HG03066 (cell line): ENCODE data around the gene CMTR1.
"Not testable (repeated sequence)": the region's sequence is repeated elsewhere in the genome, so short reads cannot be mapped to it uniquely, and the experiment has no call there.

Source experiments
- ATAC-seq: cut with Tn5 transposase; IDR thresholded peaks from one replicate; pipeline ENCODE4 v1.9.1; 2021; ENCODE audit warnings: low read depth; ENCODE audit not compliant: unreplicated experiment

The CMTR1 gene

DNA sequence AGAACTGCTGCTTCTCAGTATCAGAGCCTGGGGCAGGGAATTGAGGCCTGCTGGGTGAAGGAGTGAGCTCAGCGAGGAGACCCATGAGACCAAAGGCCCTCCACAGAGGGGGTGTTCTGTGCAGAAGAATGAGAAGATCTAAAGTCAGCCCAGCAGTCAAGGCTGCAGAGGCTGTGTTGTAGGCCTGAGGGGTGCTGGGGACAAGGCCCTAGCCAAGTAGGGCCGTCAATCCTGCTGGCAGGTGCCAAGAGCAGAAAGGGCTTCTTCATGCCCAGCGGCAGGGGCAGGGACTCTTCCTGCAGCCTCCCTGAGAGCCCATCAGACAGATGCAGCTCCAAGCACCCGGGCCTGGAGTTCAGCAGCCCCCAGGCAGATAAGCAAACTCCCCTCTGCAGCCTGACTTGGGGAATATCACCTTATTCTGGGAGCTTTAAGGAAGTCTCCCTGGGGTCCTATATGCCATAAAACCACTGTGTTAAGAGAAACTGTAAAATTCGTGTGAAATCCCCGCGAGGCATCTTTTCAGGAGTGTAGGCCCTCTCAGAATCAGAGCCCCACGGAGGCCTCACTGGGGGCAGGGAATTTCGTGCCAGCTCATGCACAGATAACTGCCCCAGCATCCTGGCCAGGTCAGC lies 57.6 kb downstream of the CMTR1 start:
- ATAC-seq = no peak

DNA sequence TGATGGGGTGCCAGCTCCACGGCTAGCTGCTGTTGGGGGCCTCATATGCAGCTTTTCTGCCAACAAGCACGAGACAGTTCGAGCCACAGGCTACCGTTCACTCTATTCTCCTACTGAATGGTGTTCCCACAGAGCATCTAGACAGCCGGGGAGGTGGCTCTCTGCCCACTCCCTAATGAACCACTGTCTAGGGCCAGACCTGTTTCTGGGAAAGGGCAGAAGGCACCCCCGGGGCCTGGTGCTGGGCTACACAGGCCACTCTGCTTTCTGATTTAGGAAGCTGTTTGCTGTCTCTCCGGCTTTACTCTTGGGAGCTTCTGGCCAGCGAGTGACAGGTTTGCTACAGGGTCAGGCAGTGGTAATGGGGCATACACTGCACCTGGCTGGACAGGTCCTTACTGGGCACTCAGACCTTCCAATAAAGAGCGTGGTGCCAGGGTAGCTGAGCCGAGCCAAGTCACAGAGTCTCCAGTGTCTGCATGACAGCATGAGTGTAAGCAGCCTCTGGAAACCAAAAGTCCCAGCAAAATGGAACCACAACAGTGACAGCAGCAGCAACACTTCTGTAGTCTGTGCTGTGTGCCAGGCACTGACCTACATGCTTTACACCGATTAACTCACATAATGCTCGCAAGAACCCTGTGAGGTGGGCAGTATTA lies 58.3 kb downstream of the CMTR1 start:
- no peak for ATAC-seq

DNA sequence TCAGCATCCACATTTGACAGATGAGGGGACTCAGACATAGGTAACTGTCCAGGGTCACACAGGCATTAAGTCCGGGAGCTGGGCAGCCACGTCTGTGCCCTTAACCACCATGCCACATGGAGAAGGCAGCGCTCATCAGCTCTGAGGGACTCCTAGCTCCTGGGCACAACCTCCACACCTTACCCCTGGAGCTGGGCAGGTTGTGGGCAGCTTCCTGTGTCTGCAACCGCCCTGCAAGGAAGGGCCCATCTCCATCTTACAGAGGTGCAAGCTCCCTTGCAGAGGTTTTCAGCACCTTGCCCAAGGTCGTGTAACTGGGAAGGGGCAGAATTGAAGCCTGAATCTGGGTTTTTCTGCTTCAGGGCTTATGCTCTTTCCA lies 58.8 kb downstream of the CMTR1 start:
- no peak for ATAC-seq

DNA sequence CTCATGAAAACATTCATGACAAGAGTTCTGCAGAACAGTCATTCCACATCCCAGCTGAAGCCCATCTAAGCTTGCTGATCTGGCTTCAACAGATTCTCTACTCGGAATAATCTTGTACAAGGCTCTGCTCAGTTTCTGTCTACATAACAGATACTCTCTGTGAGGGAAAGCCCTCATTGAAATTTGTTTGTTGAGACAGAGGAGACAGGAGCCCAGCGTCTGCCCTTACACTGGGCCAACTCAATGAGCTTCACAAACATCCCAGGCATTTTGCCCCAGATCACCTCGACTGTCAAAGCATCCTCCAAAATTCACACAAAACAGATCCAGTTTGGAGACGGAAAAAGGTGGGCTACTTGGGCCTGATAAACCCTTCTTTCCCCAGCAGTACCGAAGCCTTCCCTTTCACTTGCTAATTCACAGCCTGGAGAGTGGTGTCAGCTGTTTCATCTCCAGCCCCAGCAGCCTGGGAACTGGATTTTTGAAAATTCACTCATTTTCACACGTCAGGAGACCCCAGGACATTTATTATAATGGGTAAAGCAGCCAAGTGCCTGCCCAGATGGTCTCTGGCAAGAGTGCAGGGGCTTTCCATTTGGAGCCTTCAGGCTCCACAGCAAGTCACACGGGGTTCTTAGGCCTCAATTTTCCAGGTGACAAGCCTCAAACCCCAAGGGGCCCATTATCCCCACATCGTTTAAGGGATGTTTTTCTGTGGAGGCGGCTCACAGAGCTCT lies 59.4 kb downstream of the CMTR1 start:
- ATAC-seq = no peak

DNA sequence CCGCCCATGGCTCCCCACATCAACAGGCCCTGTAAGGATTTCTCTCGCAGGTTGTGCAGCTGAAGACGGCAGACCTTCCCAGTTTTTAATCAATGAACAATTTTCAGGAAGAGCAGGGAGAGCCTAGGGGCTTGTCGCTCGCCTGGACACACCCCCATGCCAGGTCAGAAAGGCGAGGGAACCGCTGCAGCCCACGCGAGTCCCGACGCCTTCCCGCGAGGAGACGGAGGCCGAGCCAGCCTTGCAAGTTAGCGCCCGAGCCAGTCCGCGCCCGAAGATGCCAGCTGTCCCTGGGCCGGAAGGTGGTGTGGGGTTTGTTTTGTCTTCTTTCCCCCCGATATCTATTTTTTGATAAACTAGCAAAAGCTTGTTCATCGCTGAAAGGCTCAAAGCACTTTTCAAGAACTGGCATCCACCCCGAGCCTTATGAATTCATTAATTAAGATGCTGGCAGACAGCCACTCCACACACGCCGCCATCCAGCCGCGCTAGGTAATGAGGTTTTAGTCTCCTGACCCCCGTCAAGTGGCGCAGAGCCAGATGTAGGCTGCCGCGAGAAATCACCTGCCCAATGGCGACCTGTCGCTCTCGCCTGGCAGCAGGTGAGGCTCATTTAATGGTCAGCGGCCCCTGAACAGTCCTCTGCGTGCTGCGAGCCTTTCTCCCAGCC lies 60.1 kb downstream of the CMTR1 start:
- no peak for ATAC-seq

DNA sequence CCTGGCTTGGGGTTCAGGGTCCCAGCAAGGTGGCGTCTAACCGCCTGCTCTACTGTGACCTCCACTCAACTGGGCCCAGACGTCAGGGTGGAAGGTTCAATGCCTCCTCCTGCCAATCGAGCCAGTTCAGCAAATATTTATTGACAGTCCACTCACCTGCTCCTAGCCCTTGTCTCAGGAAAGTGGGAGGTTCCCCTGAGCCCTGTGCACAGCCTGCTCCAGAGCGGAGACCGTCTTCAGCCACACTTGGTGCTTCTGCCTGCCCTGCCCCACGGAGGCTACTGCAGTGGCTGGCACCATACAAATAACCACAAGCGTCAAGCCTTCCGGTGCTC lies 60.6 kb downstream of the CMTR1 start:
- ATAC-seq = no peak

DNA sequence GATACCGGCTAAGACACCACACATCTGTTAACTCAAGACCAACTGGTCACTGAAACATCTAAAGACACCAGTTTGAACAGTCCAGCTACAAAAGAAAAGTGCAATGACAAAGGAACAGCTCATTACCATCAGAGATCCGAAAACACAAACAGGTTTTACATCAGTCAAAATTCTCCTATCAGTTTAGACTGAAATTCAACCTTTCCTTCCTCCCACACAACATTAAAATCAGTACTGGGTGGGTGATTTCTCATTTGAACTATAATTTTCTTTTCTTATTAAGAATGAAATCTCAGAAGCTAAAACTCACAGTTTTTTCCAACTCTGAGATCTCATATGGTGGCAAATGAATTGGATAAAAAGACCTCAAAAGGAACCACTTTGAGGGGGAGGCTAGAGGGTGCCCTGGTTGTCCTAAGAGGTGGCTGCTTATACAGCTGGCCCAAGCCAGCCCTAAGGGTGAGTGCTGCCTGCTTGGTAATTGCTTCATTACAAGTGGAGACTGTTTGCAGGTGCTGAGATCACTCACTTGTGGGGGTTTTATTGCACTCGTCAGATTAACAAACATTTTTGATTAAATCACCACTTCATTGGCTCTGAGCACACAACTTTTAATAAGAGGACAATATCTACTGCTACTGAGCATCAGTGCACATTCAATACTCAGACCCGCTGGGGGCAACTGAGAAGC lies 62.4 kb downstream of the CMTR1 start:
- no peak for ATAC-seq

DNA sequence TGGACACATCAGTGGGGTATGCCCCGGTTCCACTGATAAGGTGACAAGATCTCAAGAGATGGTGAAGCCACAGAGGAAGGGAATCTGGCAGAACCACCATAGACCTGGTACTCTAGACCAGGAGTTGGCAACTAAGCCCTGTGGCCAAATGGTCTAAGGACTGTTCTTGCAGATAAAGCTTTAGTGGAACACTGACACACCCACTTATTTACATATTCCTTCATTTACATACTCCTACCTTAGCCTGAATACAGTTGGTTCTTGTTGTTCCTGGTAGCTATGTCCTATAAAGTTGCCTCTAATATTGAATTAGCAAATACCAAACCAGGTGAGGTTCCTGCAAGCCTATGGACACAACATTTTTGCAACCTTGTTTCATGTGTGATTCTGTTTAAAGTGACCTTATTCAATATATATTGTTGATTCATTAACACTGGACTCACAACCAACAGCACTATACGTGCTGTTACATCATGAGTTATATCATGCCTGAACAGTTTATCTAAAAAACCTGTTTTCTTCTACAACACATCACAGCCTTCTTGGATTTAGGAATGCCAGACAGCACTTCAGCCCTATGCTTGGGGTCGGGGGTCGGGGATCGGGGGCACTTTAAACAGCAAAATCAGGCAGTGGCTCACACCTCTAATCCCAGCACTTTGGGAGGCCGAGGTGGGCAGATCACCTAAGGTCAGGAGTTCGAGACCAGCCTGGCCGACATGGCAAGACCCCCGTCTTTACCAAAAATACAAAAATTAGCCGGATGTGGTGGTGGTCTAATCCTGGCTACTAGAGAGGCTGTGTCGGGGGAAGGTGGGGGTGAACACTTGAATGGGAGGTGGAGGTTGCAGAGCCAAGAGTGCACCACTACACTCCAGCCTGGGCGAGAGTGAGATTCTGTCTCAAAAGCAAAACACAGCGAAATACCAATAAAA lies 64.2 kb downstream of the CMTR1 start:
- no peak for ATAC-seq

DNA sequence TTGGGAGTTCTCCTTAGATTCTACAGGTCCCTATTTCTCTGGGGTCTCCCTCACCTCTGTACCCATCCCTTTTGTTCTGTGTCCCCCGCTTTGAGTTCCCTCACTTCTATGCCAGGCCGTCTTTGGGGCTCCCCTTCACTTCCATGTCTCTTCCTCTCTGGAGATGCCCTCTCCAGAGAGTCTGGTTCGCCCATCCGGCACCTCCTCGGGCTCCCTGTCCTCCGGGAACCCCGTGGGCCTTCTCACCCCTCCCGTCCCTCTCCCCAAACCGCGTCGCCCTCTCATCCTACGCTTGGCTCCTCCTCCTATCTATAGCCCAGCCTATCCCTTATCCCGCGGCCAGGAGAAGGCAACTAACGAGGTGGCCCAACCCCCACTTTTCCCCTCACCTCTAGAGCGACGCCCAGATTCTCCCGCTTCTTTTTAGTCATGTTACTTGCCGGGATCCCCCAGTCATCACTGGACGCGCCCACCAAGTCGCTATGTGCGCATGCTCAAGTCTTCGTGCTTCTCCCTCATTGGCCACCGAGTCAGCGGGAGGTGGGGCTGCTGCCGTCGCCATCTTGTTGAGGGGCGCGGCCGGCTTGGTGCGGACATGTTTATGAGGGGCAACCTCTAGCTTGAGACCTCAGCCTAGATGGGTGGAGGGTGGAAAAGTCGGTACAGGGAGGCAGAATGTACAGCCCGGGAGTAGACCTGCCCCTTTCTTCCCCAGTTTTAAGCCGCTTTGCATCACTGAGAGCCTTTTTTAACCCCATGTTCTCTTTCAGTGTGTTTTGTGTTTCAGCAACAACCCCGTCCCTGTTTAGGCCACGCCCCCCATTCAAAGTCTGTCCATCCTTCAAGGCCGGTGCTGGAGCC lies 66.6 kb downstream of the CMTR1 start, which contains the start of gene CCDC167:
TSS of gene CCDC167 (minus strand) at position 461 of the 861 bp plus-strand sequence. CDS start at position 431, 30 bp downstream.
- peak; percentile 81 for ATAC-seq

DNA sequence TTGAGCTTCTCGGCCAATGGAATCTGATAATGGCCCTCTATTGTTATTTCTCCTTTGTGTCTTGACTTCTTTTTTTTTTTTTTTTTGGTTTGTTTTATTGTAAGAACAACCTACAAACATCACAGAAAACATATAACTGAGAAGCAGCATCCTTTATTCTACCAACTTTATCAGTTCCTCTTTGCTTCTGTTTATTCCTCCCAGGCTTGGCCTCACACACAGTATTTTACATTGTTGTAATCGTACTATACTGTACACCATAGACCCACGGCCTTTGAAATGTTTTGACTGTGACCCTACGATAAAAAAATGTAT lies 67.2 kb downstream of the CMTR1 start:
- no peak for ATAC-seq

DNA sequence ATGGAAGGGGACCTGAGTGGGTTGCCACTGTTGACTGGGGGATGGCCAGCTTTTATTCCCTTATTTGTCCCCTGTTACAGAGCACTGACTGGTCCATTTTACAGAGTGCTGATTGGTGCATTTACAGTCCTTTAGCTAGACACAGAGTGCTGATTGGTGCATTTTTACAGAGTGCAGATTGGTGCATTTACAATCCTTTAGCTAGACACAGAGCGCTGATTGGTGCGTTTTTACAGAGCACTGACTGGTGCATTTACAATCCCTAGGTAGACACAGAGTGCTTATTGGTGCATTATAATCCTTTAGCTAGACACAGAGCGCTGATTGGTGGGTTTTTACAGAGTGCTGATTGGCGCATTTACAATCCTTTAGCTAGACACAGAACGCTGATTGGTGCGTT lies 67.9 kb downstream of the CMTR1 start:
- ATAC-seq = not testable (repeated sequence)

DNA sequence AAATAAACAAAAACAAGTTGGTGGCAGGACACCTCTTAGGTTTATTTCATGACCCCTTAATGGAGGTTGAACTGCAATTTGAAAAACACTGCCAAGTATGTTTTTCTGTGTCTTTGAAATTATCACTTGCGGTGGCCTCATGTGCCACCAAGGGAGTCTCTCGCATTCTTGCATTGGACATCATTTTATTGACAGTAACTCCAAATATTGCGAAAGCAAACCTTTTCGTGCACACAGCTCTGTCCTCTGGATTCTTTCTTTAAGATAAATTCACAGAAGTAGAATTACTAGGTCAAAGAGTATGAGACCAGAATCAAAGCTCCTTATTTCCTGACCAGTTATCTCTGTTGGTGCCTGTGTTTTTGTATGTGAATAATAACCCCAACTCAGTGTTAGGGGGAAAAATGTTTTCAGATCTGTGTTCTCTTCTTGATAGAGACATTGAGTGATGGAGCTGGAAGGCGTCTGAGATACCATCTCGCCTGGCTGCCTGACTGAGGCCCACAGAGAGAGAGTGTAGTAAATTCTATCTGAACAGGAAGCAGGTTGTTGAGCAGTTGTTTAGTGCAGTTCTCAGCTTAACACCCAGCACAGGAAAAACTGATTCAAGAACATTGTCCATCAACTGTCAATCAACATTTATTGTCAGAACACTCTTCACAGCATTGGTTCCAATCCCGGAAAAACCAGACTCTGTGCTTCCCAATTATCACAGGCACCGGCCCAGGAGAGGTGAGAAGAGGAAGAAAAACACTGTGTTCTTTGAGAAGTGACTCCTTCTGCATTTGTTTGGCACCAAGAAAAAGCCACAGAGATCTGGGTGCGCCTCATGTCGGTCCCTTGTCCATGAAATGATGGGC lies 68.8 kb downstream of the CMTR1 start:
- no peak for ATAC-seq

DNA sequence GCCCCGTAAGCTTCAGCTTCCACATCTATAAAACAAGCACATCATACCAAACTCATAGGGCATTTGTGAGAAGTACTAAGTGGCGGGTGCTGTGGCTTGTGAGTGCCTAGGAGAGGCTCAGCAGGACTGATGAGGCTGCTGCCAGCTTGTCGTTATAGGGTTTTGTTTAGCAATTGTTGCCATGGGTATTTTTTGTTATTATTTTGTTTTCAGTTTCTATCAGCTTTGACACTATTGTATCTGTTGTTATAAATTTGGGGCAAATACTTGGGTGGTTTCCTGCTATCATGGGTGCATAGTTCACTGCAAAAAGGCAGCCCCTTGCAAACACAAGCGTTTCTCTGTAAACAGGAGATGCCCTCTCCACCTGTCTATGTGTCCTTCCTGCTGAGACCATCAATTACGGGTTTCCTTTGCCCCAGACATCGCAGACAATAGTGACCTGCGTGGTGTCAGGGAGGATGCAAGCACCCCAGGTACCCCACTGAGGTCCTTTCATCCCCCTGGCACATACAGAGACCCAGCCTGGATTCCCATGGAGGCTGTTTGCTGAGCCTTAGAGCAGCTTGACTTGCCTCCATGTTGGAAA lies 69.8 kb downstream of the CMTR1 start:
- no peak for ATAC-seq

DNA sequence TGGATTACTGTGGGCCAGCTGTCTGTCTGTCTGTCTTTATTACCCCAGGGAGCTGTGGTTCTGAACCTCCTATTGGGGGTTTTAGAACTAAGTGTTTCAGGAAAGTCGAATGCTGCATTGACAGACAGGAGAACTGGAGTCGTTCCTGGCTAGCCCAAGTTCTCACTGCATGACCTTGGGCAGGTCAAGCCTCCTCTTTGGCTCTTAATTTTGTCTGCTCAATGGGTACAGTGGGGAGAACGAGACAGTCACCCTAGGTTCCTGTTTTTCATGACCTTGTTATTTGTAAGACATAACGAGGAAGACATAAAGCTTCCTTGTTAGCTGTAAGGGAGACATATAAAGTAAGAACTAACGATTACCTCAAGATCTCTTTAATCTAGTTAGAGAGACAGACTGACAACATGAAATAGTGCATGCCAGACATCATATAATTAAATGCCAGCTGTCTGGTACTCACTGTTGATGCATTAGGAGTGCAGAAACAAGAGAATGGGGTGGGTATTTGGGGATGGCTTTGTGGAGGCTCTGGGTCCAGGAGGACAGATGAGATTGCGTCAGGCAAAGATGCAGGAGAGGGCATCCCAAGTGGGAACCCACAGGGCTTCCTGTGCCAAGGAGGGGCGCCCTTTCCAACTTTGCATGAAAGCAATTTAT lies 70.4 kb downstream of the CMTR1 start:
- no peak for ATAC-seq

DNA sequence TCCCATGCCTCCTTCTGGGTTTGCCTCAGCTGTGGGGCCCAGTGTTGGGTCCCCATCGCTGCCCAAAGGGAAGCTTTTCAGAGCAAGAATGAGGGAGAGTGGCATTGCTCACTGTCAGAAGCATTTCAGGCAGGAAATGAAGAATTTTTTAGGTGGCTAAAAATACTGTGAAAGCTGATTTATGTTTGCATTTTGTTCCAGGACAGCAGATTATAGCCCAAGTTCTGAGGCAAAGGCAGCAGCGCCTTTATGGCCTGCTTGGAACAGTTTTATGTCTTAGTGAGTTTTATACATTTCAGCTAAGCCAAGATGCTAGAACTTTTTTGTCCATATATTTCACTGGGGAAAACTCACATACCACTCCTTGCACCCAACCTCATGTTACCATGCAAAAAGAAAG lies 71.0 kb downstream of the CMTR1 start:
- ATAC-seq = no peak

DNA sequence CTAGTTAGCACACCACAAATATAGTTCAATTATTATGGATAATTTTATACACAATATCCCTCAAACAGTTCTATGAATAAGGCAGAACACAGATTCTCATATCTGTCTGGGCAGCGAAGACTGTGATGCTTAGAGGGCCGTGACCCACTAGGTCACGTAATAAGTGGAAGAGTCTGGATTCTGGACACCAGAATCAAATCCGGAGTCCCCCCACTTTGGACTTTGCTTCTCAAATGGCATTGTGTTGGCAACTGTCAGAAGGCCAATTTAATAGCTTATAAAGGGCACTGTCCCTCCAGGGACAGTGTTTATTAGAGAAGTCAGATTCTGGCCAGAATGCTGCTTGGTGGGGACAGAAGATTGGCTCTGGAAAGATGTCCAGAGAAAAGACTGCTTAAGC lies 73.5 kb downstream of the CMTR1 start:
- ATAC-seq = no peak

DNA sequence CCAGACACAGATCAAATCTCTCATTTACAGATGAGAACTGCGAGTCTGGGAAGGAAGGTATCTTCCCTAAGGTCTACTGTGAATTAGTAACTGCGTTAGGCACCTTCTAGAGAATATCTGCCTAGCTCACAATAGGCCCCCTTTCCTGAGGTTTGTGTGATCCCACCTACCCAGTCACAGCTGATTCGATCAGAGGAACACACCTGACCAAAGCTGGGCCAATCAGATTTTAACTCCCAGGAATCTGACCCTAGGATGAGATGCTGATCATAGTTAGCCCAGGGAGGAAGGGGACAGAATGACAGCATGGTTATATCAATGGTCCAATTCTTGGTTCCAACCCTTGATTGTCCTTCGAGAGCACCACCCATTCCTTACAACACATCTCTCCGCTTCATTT lies 74.1 kb downstream of the CMTR1 start:
- ATAC-seq = no peak
